GM19395 (cell line): ENCODE measurements around the gene ZNF511.
A peak's percentile ranks its signal among the peaks of the same experiment; 100 is the strongest.
"Not testable (repeated sequence)": the region's sequence is repeated elsewhere in the genome, so short reads cannot be mapped to it uniquely, and the experiment has no call there.

ENCODE experiments used
- ATAC-seq: cut with Tn5 transposase; IDR thresholded peaks from one replicate; pipeline ENCODE4 v1.9.1; 2021; ENCODE audit warnings: mild to moderate bottlenecking, moderate library complexity; ENCODE audit not compliant: unreplicated experiment

The ZNF511 gene

DNA sequence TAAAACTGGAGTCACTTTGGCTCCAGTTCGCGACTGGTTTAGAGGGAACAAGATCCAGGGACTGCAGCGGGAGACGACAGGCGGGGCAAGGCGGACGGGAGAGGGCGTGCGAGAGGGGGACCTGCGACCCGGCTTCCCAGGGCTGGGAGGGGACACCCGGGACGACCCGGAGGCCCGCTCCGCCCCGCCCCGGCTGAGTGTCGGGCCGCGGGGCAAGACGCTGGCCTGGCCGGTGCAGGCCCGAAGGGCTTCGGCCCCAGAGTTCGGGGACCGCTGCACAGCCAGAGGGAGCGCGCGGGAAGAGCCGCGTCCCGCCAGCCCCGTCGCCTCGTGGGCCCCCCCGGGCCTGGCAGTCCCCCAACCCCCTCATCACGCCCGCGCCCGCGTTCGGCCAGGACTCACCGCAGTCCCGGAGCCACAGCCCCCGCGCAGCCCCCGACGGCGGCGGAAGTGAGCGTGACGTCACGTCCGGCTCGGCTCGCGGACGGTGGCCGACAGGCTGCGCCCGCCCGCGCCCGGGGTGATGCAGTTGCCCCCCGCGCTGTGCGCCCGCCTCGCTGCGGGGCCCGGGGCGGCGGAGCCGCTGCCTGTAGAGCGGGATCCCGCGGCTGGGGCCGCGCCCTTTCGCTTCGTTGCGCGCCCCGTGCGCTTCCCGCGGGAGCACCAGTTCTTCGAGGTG lies at the start of gene ZNF511, which contains the start of gene TUBGCP2:
Gene ZNF511 (plus strand): TSS at position 494 of the 679 bp plus-strand sequence. CDS start 30 bp downstream, at position 524.
Gene TUBGCP2 (minus strand): TSS at position 452 of the 679 bp plus-strand sequence. CDS start 5,931 bp downstream, outside the sequence.
- peak; percentile 80 for ATAC-seq

- no peak for ATAC-seq
These were observed 49.1 kb upstream of the ZNF511 start for GRCh38 chr10:133259602-133259989.

DNA sequence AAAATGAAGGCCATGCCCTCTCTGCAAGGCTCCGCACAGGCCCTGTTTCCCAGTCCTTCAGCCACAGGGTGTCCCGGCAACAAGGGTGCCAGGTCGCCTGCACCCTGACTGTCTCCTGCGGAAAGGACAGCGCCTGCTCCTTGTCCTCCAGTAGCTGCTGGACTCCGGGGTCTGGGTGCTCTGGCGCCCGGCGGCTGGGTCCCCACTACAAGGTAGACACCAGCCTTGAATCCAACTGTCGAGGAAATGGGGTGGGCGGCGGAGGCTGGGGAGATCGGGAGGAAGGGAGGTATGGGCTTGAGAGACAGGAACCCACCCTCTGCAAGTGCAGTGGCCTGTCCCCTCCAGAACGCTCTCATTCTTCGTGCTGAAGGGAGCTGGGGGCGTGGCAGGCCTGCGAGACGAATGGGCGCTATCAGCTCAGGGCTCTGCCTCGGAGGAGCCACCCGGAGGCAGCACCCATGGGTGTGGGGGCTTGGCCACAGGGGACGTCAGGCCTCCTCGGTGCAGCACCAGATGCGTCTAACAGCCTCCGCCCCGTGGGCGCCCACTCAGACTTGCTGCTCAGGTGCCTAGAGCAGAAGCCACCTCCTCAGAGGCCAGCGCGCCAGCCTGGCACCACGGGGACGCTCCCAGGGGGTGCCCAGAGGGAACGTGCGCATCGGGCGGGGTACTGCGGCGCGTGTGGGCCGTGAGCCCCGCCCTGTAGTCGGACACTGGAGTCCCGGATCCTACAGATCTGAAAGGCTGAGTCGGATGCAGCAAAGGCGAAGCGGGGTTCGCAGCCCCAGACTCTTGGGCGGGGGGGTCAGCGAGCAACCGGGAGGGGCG lies 47.6 kb upstream of the ZNF511 start:
- peak; percentile 47 for ATAC-seq

- peak; percentile 62 for ATAC-seq
These were observed 46.9 kb upstream of the ZNF511 start for GRCh38 chr10:133261726-133262325.

GRCh38 chr10:133262696-133263095 lies 46.0 kb upstream of the ZNF511 start:
- ATAC-seq, result no peak

DNA sequence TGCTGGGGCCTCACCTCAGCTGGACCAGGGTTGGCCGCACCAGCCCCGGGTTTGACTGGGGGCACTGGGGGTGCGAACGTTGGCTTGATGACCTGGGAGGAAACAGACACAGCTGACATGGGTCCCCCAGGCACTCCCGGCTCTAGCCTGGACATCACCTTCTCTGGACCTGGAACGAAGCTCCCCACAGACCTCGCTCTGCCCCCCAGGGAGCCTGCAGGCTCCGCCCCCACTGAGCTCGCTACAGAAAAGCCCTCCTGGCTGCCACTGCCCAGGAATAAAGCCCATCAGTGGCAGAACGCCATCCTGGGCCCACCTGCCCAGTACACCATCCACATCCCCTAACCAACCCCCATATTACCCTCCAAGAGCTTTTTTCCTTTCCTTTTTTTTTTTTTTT lies 45.0 kb upstream of the ZNF511 start:
- ATAC-seq, result no peak

DNA sequence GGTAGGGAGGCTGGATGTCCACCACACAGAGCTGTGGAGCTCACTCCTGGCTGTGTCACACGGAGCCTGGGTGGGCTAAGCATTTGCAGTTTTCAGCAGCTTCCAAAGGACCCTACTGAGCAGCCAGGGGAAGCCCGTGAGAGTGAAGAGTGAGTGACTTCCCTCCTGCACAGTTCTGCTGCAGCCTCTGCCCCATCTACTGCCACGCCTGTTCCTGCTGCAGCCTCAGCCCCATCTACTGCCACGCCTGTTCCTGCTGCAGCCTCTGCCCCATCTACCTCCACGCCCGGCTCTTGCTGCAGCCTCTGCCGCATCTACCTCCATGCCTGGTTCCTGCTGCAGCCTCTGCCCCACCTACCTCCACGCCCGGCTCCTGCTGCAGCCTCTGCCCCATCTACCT lies 44.3 kb upstream of the ZNF511 start:
- no peak for ATAC-seq

- ATAC-seq, result not testable (repeated sequence)
These were observed 43.7 kb upstream of the ZNF511 start for GRCh38 chr10:133265052-133265451.

DNA sequence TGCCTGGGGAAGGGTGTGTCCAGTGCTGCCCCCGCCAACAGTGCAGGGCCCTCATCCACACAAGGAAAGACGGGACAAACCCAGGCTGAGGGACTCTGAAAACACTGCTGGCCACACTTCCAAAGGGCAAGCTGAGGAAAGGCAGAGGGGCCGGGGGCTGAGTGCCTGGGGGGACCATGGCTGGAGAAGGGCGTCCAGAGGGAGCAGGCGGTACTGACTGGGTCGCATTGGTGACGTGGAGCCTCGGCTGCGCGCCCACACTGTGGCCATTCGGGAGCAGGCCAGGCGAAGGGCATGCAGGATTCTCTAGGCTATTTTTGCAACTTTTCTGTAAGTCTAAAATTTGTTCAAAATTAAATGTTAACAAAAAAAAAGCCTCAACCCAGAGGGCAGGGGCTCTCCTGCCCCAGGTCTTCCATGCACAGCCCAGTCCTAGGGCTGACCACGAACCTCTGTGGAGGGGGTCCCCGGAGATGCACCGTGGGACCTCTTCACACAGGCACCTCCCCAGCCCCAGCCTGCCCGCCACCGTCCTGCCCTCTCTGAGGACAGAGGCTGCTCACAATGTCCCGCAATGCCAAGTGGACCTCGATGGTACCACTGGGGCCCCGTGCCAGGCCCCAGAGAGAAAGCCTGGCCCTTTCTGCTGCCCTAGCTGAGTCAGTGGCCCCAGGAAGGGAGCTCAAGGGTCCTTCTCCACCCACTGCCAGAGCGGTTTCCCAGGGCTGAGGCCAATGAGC lies 42.5 kb upstream of the ZNF511 start:
- no peak for ATAC-seq

DNA sequence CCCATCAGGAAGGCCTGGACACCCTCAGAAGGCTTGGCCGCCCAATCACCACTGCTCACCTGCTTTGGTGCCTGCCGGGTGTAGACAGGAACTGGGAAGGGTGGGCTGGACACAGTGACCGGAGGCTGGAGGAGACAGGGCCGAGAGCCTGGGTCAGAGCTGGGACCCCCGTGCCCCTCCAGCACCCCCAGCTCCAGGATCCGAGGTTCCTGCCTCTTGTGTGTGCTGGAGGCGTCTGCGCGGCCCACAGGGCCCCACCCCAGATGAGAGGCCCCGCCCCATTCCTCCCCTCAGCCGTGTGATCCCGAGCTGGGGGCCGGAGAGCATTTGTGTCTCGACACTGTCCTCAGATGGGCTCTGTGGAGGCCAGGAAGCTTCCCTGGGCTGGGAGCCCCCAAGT lies 41.4 kb upstream of the ZNF511 start:
- ATAC-seq, result no peak

DNA sequence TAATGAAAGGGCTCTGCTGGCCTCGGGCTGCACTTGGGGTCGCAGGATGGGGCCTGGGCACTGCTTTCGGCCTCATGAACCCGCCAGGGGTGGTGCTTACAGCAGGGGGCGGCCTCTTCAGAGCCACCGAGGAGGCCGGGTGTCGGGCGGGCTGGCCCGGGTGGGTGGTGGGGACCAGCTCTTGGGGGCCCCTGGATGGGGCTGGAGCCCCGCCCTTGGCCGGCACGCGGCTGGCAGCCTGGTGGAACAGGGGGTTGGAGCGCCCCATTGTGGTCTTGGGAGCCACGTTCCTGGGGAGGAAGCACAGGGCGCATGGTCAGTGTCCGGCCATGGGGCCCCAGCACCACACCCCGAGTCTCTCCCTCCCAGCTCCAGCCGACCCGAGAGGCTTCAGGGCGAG lies 40.9 kb upstream of the ZNF511 start:
- ATAC-seq, result no peak

DNA sequence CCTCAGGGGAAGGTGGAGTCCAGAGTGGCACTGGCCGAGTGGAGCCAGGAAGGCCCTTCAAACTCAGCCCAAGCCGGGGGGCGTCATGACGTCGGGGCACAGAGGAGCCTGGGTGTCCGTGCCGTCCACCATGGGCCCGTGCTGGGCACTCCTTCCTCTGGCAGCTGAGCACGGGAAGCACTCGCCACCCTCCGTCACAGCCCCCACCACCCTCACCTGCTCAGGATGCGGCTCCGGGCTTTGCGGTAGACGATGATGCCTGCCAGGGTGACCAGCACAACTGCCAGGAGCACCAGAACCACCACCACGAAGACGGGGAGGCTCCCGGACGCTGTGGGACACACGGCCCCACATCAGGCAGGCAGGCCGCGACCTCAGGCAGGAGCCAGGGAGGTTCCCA lies 40.2 kb upstream of the ZNF511 start:
- ATAC-seq, result no peak

GRCh38 chr10:133269367-133269766 lies 39.3 kb upstream of the ZNF511 start:
- no peak for ATAC-seq

GRCh38 chr10:133270204-133270603 lies 38.5 kb upstream of the ZNF511 start:
- ATAC-seq, result no peak

- no peak for ATAC-seq
These were observed 37.9 kb upstream of the ZNF511 start for GRCh38 chr10:133270773-133271297.

- no peak for ATAC-seq
These were observed 37.0 kb upstream of the ZNF511 start for GRCh38 chr10:133271521-133272300.

GRCh38 chr10:133272301-133272963 lies 36.3 kb upstream of the ZNF511 start:
- no peak for ATAC-seq

- ATAC-seq, result no peak
These were observed 35.7 kb upstream of the ZNF511 start for GRCh38 chr10:133272964-133273420.

GRCh38 chr10:133273534-133274143 lies 35.1 kb upstream of the ZNF511 start:
- ATAC-seq, result no peak
